ENCODE measurements around the gene SLC8A3. TPM values are rescaled to one million over a fixed set of nuclear protein-coding genes. Genes with fewer than 3 reads are reported as not detected.

The SLC8A3 gene
- total and polyA plus RNA-seq, 2 of the 13 experiments (the other 11 are each of a cell fraction or from before 2014, with no cell fraction given), result 0.01 to 0.02 TPM

DNA sequence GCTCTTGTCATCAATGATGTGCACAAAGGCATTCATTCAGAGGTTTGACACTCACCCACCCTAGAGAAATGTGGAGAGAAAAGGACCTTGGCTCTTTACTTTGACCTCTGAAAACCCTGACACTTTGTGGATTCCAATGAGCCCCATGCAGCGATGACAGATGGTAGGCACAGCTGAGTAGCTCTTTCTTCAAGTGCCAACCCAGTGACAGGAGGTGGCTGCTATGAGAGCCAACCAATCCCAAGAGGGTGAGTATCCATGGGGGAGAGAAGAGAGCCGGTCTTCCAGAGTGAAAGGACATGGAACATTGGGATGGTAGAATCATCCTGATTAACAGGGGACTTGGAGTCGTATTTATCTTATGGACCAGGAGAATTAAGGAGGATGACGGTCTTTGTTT lies 17.8 kb downstream of the SLC8A3 start:
- Histone ChIP-seq H3K4me3 (replicated peaks in 1 of 3; ENCODE audit: insufficient read depth in 1 of 3, low read depth in 2 of 3, low read length in 3 of 3) (no peak overlapping the region), H3K4me2 (ENCODE audit: low read depth, low read length) (no peak overlapping the region), H4K20me1 (ENCODE audit: insufficient read depth, low read length) (no peaks in the 10 kb centered on the region), H3K27ac (ENCODE audit: extremely low read length, insufficient read depth, low read length) (no peak overlapping the region), H3K36me3 (replicated peaks in 1 of 2; ENCODE audit: control insufficient read depth in 1 of 2, insufficient read depth in 2 of 2, low read length in 2 of 2) (no peaks in the 10 kb centered on the region), H3K79me2 (ENCODE audit: insufficient read depth, low read length) (no peaks in the 10 kb centered on the region), H3K9me3 (ENCODE audit: low read length) (no peaks in the 10 kb centered on the region), H2AFZ (ENCODE audit: low read length) (no peak overlapping the region), H3K9ac (ENCODE audit: insufficient read depth, low read depth, low read length) (no peak overlapping the region), H3K4me1 (ENCODE audit: insufficient read depth, low read length) (no peaks in the 10 kb centered on the region), H3K27me3 (ENCODE audit: control insufficient read depth in 1 of 2, insufficient read depth in 2 of 2, low read length in 2 of 2) (peaks cover 2 to 37% of the 10 kb centered on the region in 2 experiments; a peak in 4 of 5 replicates)
- ChIA-PET POLR2A (no interaction called here), CTCF (ENCODE audit: low intra/inter-chr PET ratio, low total read pairs) (no interaction called here)
- in situ Hi-C loops (cut with HindIII; ENCODE audit: extremely low pct_ligation_motif_present, low pct_unique_long_range_greater_than_20kb) (no loop called here), intact Hi-C loops (cut with micrococcal nuclease; ENCODE audit: unreplicated experiment) (no loop called here)
- DNase-seq (ENCODE audit: low spot score) (no peak), FAIRE-seq (no peak), ATAC-seq (no peak)
- TF ChIP-seq ZNF781 (CRISPR knock-in tag; IDR thresholded peaks at IDR 0.05; ENCODE audit: borderline replicate concordance, not compliant biosample characterization) (no peak), CREB1 (IDR thresholded peaks at IDR 0.05) (no peak), CREB1 (CRISPR knock-in tag; IDR thresholded peaks at IDR 0.05) (no peak), ZNF552 (CRISPR knock-in tag; IDR thresholded peaks at IDR 0.05; ENCODE audit: borderline replicate concordance) (no peak), SP1 (IDR thresholded peaks at IDR 0.05) (no peak), SP1 (CRISPR knock-in tag; IDR thresholded peaks at IDR 0.05) (no peak), PLRG1 (conservative IDR thresholded peaks at IDR 0.05) (no peak), HNRNPH1 (optimal IDR thresholded peaks at IDR 0.05; ENCODE audit: low read depth, low read length) (no peak), HNRNPLL (IDR thresholded peaks at IDR 0.05; ENCODE audit: low read depth, low read length, poor library complexity, severe bottlenecking) (no peak), NCOR1 (IDR thresholded peaks at IDR 0.05; ENCODE audit: borderline replicate concordance, low read length) (no peak), YEATS2 (CRISPR knock-in tag; IDR thresholded peaks at IDR 0.05; ENCODE audit: borderline replicate concordance) (no peak)
- TF ChIP-seq, protein P1, sequence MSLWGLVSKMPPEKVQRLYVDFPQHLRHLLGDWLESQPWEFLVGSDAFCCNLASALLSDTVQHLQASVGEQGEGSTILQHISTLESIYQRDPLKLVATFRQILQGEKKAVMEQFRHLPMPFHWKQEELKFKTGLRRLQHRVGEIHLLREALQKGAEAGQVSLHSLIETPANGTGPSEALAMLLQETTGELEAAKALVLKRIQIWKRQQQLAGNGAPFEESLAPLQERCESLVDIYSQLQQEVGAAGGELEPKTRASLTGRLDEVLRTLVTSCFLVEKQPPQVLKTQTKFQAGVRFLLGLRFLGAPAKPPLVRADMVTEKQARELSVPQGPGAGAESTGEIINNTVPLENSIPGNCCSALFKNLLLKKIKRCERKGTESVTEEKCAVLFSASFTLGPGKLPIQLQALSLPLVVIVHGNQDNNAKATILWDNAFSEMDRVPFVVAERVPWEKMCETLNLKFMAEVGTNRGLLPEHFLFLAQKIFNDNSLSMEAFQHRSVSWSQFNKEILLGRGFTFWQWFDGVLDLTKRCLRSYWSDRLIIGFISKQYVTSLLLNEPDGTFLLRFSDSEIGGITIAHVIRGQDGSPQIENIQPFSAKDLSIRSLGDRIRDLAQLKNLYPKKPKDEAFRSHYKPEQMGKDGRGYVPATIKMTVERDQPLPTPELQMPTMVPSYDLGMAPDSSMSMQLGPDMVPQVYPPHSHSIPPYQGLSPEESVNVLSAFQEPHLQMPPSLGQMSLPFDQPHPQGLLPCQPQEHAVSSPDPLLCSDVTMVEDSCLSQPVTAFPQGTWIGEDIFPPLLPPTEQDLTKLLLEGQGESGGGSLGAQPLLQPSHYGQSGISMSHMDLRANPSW (CRISPR knock-in tag; IDR thresholded peaks at IDR 0.05; ENCODE audit: borderline replicate concordance), result no peak
- TF ChIP-seq, protein P2, sequence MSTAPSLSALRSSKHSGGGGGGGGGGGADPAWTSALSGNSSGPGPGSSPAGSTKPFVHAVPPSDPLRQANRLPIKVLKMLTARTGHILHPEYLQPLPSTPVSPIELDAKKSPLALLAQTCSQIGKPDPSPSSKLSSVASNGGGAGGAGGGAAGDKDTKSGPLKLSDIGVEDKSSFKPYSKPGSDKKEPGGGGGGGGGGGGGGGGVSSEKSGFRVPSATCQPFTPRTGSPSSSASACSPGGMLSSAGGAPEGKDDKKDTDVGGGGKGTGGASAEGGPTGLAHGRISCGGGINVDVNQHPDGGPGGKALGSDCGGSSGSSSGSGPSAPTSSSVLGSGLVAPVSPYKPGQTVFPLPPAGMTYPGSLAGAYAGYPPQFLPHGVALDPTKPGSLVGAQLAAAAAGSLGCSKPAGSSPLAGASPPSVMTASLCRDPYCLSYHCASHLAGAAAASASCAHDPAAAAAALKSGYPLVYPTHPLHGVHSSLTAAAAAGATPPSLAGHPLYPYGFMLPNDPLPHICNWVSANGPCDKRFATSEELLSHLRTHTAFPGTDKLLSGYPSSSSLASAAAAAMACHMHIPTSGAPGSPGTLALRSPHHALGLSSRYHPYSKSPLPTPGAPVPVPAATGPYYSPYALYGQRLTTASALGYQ (CRISPR knock-in tag; IDR thresholded peaks at IDR 0.05), result no peak
- TF ChIP-seq, protein P3, sequence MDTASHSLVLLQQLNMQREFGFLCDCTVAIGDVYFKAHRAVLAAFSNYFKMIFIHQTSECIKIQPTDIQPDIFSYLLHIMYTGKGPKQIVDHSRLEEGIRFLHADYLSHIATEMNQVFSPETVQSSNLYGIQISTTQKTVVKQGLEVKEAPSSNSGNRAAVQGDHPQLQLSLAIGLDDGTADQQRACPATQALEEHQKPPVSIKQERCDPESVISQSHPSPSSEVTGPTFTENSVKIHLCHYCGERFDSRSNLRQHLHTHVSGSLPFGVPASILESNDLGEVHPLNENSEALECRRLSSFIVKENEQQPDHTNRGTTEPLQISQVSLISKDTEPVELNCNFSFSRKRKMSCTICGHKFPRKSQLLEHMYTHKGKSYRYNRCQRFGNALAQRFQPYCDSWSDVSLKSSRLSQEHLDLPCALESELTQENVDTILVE (CRISPR knock-in tag; IDR thresholded peaks at IDR 0.05), result no peak
- TF ChIP-seq, protein P4, sequence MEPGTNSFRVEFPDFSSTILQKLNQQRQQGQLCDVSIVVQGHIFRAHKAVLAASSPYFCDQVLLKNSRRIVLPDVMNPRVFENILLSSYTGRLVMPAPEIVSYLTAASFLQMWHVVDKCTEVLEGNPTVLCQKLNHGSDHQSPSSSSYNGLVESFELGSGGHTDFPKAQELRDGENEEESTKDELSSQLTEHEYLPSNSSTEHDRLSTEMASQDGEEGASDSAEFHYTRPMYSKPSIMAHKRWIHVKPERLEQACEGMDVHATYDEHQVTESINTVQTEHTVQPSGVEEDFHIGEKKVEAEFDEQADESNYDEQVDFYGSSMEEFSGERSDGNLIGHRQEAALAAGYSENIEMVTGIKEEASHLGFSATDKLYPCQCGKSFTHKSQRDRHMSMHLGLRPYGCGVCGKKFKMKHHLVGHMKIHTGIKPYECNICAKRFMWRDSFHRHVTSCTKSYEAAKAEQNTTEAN (CRISPR knock-in tag; conservative IDR thresholded peaks at IDR 0.05), result no peak
- WGBS (ENCODE audit: low lambda C conversion rate), result 0% methylated on average over 4 of the region's 4 CpGs
- BruUV-seq (replicated peaks), result no TSS peak
